OCI-LY7 (cell line): Measurements from ENCODE around the gene TPK1.

Experiments used
- EZH2phosphoT487 ChIP-seq: fragments of 200-600 bp; sonication (generic); IDR thresholded peaks from 2 replicates; pipeline ENCODE4 v1.6.1; 2018; ENCODE audit warnings: low read depth, borderline replicate concordance, mild to moderate bottlenecking, mixed run types, antibody characterized with exemption, low read length, moderate library complexity, mixed read lengths
- TF ChIP-seq, protein P1 (sequence below): fragments of 200-600 bp; sonication (generic); conservative IDR thresholded peaks from 2 replicates; pipeline ENCODE4 v1.5.1; 2014; ENCODE audit warnings: mild to moderate bottlenecking, antibody characterized with exemption, low read length, moderate library complexity, mixed read lengths

DNA sequence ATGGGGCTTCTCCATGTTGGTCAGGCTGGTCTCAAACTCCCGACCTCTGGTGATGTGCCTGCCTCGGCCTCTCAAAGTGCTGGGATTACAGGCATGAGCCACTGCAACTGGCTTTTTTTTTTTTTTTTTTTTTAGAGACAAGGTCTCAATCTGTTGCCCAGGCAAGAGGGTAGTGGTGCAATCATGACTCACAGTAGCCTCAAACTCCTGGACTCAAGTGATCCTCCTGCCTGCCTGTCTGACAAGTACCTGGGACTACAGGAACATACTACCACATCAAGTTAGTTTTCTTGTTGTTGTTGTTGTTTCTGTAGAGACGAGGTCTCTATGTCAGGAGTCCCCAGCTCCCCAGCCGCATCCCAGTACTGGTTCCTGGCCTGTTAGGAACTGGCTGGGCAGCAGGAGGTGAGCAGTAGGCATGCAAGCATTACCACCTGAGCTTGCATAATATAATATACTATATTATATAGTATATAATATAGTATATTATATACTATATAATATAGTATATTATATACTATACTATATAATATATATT is 55.7 kb downstream of the TPK1 start:
- TF ChIP-seq, protein P1, sequence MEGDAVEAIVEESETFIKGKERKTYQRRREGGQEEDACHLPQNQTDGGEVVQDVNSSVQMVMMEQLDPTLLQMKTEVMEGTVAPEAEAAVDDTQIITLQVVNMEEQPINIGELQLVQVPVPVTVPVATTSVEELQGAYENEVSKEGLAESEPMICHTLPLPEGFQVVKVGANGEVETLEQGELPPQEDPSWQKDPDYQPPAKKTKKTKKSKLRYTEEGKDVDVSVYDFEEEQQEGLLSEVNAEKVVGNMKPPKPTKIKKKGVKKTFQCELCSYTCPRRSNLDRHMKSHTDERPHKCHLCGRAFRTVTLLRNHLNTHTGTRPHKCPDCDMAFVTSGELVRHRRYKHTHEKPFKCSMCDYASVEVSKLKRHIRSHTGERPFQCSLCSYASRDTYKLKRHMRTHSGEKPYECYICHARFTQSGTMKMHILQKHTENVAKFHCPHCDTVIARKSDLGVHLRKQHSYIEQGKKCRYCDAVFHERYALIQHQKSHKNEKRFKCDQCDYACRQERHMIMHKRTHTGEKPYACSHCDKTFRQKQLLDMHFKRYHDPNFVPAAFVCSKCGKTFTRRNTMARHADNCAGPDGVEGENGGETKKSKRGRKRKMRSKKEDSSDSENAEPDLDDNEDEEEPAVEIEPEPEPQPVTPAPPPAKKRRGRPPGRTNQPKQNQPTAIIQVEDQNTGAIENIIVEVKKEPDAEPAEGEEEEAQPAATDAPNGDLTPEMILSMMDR, result no peak
- no peak for TF ChIP-seq EZH2phosphoT487
